Kidney glomerular epithelial cell (primary cell): ENCODE measurements around the gene ALOX5.

ENCODE experiments used
- DNase-seq: peaks from one replicate; lab custom pipeline; 2025; lab: John Stamatoyannopoulos, UW

ALOX5 gene

GRCh38 chr10:45443101-45444009 lies 69.3 kb downstream of the ALOX5 start:
- no peak for DNase-seq

- no peak for DNase-seq
These were observed 70.0 kb downstream of the ALOX5 start for GRCh38 chr10:45444022-45444421.

DNA sequence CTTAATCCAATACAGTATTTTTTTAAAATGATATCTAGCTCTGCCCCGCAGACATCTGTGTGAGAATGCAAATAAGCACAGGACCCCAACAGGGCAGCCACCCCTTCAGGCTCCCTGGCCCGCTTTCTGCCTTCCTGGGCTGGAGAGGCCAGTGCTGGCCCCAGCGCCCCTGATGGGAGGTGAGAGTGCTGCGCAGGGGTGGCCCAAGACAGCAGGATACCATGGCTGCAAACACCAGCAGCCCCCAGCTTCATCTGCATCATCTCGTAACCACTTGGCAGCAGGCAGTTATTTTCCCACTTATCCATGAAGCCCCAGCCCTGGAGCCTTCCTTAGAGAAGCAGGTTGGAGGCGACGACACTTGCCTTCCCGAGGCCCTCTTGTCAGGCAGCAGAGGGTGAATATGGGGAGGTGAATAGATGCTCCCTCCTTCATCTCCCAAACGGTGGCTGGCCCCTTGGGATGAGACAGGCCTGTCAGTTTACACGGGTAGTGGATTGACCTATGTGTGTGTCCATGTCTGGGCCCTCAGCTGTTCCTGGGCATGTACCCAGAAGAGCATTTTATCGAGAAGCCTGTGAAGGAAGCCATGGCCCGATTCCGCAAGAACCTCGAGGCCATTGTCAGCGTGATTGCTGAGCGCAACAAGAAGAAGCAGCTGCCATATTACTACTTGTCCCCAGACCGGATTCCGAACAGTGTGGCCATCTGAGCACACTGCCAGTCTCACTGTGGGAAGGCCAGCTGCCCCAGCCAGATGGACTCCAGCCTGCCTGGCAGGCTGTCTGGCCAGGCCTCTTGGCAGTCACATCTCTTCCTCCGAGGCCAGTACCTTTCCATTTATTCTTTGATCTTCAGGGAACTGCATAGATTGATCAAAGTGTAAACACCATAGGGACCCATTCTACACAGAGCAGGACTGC lies 71.2 kb downstream of the ALOX5 start:
- no peak for DNase-seq

DNA sequence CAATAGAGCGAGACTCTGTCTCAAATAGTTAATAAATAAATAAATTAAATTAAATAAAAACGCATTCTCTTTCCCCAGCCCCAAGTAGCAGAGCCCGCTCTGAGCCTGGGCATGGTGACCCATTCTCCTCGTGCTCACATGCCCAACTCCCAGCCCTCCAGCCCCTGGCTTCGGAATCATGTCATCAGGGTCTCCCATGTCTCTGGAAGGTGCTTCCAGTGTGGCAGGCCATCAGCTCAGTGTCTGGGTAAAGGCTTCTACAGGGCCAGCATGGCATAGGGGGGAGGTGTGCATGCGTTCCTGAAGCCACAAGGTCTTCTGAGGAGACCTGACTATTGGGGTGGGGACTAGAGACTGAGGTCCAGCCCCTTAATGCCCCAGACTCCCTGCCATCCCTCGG lies 72.8 kb downstream of the ALOX5 start:
- DNase-seq, result no peak

- DNase-seq, result no peak
These were observed 73.4 kb downstream of the ALOX5 start for GRCh38 chr10:45447416-45447815.

DNA sequence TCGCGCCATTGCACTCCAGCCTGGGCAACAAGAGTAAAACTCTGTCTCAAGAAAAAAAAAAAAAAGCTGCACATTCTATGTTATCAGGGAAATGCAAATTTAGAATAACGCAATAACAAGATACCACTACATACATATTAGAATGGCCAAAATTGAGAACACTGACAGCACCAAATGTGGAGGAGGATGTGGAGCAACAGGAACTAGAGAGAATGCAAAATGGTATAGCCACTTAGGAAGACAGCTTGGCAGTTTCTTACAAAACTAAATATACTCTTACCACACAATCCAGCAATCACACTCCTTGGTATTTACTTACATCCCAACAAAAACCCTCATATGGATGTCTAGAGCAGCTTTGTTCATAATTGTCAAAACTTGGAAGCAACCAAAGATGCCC lies 76.8 kb downstream of the ALOX5 start:
- DNase-seq, result no peak

- no peak for DNase-seq
These were observed 77.4 kb downstream of the ALOX5 start for GRCh38 chr10:45451407-45451806.

DNA sequence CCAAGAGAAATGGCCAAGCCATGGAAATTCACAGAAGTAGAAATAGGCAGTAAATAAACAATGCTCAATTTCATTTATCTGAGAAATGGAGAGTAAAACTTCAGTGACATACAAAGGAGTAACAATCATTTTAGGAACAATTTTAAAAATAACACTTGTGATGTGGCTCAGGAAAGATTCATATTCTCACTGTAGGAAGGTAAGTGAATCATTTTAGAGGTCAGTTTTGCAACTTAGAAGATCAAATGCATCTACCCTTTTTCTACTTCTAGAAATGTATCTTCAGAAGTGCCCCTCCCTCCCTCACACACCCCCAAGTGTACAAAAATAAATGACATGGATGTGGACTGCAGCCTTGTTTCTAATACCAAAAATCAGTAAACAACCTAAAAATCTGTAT lies 78.3 kb downstream of the ALOX5 start:
- no peak for DNase-seq

- no peak for DNase-seq
These were observed 78.9 kb downstream of the ALOX5 start for GRCh38 chr10:45452743-45453452.

GRCh38 chr10:45453639-45454255 lies 79.7 kb downstream of the ALOX5 start:
- no peak for DNase-seq

DNA sequence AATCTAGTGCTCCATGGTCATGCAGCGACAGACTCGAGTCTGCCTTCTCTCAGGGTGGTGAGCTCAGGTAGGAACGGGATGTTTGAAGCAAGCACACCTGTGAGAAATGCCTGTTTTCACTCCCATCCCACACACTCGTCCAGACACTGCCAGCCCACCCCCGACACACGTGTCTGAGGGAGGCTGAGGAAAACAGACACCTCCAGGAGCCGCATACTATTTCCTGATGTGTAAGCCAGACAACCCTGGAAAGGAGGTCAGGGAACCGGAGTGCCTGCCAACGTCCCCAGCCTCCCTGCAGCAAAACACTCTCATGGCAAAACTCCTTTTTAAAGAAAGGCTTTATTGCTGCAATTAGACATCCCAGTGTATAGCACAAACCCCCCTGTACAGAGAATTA lies 80.2 kb downstream of the ALOX5 start:
- DNase-seq, result no peak

- no peak for DNase-seq
These were observed 80.8 kb downstream of the ALOX5 start for GRCh38 chr10:45454859-45455258.

- DNase-seq, result no peak
These were observed 82.2 kb downstream of the ALOX5 start for GRCh38 chr10:45456233-45456632.

DNA sequence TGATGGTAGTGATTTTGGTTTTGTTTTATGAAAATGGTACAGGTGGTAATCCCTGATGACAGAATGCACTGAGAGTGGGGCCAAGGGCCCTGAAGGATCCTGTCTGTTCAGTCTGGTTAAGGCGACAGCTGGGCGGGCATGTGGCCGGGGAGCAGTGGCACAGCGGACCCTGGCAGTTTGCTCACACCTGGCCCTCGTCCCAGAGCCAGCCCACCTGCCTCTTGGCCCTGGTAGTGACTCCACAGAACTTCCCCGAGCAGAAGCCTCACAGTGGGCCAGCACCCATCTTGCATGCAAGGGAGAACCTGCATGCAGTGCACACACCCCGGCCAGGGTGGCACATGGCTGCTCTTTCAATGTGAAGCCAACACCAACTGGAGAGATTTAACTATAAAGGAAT lies 82.8 kb downstream of the ALOX5 start:
- no peak for DNase-seq

DNA sequence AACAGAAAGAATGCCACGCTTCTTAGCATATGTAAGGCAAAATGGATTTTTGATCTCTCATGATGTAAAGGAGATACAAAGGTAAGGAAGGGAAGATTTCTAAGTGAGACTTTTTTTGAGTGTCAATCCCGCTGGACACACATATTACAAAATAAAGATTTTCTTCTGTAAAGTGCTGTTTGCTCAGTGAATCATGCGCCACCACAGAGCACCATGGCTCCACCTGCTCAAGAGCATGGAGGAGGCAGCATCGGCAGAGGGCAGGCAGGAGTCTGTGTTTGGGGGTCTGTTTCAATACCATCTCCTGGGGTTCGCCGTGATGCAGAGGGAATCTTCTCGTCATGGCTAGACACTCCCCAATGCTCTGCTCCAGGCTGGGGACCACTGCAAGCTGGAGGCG lies 83.5 kb downstream of the ALOX5 start:
- DNase-seq, result no peak

- DNase-seq, result no peak
These were observed 86.3 kb downstream of the ALOX5 start for GRCh38 chr10:45460235-45460878.

- DNase-seq, result no peak
These were observed 87.0 kb downstream of the ALOX5 start for GRCh38 chr10:45461034-45461433.

GRCh38 chr10:45463244-45464116 lies 89.5 kb downstream of the ALOX5 start:
- no peak for DNase-seq

DNA sequence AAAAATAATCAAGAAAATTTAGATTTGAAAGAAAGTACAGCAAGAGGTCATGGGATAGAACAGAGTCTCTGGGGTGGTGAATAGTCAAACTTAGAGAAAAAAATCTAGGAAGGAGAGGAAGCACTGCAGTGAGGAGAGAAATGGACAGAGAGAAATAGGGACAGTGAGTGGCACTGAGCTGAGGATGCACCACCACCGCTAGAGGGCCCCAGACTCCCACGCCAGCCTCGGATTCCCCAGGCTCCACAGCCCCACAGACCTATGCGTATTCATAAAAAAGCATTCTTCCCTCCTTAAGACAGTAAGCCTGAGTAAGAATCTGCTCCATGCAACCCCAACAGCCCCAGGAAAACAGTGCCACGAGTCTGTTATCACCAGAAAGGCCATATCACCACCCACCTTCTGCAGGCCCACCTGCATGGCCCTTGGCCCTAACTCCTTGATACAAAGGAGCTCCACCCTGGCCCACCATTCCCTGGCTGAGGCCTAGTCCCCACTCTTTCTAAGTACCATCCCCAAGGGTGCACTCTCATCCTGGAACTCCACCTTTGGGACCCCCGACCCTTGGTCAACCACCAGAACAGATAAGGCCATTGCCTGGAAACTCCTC lies 91.0 kb downstream of the ALOX5 start:
- DNase-seq, result peak; percentile 57

- no peak for DNase-seq
These were observed 92.8 kb downstream of the ALOX5 start for GRCh38 chr10:45466784-45467183.
